GM18951 (cell line): ENCODE data around the gene CACNA1D.

ENCODE experiments used
- POLR2A ChIP-seq: IDR thresholded peaks from 4 replicates; pipeline ENCODE4 v1.6.1; 2011; ENCODE audit warnings: mild to moderate bottlenecking; ENCODE audit not compliant: insufficient read length, insufficient read depth; ENCODE audit errors: extremely low read depth
- in situ Hi-C: fragments of 300-500 bp; cut with MboI; formaldehyde crosslinking; loops from one replicate; pipeline ENCODE4 v1.12.0; 2022; ENCODE audit warnings: low sequenced_read_pairs, mixed read lengths, inconsistent platforms; ENCODE audit not compliant: unreplicated experiment

The CACNA1D gene

GRCh38 chr3:53500165-53500777, 5.9 kb downstream of the CACNA1D start:
- TF ChIP-seq POLR2A, result no peak
- in situ Hi-C loops, result no loop called here

- no peak for TF ChIP-seq POLR2A
- in situ Hi-C loops, result no loop called here
These were observed 6.8 kb downstream of the CACNA1D start for GRCh38 chr3:53501178-53501577.

DNA sequence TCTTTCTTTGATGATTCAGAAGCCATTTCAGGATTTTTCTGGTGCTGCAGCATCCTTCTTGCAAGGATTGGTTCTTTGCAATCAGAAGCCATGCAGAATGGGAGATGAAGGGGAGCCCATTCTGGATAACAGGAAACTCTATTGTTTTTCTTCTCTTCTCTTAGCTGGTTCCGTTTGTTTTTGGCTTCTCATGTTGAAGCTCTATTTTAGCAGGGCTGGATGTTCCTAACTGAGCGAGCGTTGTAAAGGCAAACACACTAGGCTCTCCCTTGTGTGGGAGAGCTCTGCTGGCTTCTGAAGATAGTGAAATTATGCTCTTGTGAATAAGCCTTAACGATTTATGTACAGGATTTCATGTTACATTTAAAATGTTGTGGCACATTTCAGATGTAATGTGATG, 8.3 kb downstream of the CACNA1D start:
- no peak for TF ChIP-seq POLR2A
- in situ Hi-C loops, result no loop called here

DNA sequence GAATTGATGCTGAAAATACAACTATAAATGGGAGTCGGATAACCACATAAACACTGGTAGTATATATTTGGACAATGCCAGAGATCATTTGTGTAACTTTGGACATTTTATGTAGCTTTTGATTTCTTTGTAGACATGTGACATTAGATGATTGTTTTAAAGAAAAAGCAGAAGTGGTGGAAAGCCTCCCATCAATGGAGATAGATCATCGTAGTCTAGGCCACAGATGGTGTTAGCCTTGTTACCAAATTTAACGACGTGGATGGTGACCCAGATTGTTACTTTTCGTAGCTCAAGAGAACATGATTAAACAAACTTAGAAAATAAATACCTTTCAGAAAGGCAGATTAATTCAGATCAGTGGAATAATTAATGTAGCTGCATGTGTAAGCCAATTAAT, 8.8 kb downstream of the CACNA1D start:
- in situ Hi-C loops, result no loop called here
- no peak for TF ChIP-seq POLR2A

- in situ Hi-C loops, result no loop called here
- no peak for TF ChIP-seq POLR2A
These were observed 11.8 kb downstream of the CACNA1D start for GRCh38 chr3:53506110-53506762.

GRCh38 chr3:53506763-53507145, 12.3 kb downstream of the CACNA1D start:
- TF ChIP-seq POLR2A, result no peak
- in situ Hi-C loops, result no loop called here

DNA sequence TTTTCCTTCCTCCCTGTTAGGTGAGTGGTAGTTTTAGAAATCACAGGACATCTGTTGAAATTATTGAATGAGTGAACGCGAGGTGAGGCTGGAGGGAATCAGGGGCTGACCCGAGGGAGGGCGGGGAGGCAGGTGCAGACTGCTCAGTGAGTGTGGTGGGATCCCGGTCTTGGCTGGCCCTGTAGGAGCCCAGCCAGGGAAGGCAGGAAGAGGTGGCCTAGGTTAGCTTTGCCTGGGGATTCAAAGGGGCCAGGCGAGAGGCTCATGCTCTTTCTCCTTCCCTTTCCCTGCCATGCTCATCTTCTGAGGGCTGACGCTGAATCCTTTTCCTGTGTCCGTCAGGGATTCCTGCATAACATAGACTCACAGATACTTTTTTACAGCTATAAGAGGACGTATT, 15.1 kb downstream of the CACNA1D start:
- TF ChIP-seq POLR2A, result no peak
- in situ Hi-C loops, result no loop called here

- no peak for TF ChIP-seq POLR2A
- in situ Hi-C loops, result no loop called here
These were observed 16.1 kb downstream of the CACNA1D start for GRCh38 chr3:53510508-53510907.

DNA sequence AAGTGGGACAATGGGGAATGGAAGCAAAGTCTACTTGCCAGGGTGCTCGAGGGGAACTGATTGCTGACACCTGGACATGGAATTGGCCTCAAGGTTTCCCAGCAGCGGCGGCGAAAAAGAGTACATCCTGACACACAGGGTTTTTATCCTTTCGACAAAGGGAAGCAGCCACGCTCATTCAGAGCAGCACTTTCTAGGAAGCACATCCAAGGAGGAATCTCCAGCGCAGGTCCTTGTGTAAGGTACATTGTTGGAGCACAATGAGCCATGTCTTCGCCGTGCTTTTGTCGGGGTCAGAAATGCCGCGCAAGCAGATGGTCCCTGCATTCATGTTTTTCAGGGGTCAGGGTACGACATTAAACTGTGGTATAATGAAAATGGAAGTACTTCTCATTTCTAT, 16.8 kb downstream of the CACNA1D start:
- in situ Hi-C loops, result no loop called here
- no peak for TF ChIP-seq POLR2A

- TF ChIP-seq POLR2A, result no peak
- in situ Hi-C loops, result no loop called here
These were observed 19.3 kb downstream of the CACNA1D start for GRCh38 chr3:53513556-53514190.

GRCh38 chr3:53516339-53516738, 21.9 kb downstream of the CACNA1D start:
- in situ Hi-C loops, result no loop called here
- TF ChIP-seq POLR2A, result no peak

GRCh38 chr3:53518495-53518981, 24.1 kb downstream of the CACNA1D start:
- in situ Hi-C loops, result no loop called here
- TF ChIP-seq POLR2A, result no peak

- TF ChIP-seq POLR2A, result no peak
- in situ Hi-C loops, result no loop called here
These were observed 24.8 kb downstream of the CACNA1D start for GRCh38 chr3:53519065-53519709.
